Measurements from ENCODE around the gene SERGEF.

Gene SERGEF

GRCh38 chr11:17766073-17766359, 246.8 kb downstream of the SERGEF start:
- no peak for DNase-seq

GRCh38 chr11:17765356-17766072, 247.3 kb downstream of the SERGEF start:
- DNase-seq = no peak

GRCh38 chr11:17764446-17765218, 248.2 kb downstream of the SERGEF start:
- DNase-seq = peak; percentile 59

GRCh38 chr11:17763703-17764102, 249.1 kb downstream of the SERGEF start:
- no peak for DNase-seq

GRCh38 chr11:17763244-17763643, 249.6 kb downstream of the SERGEF start:
- DNase-seq = no peak

GRCh38 chr11:17762309-17762974, 250.4 kb downstream of the SERGEF start:
- no peak for DNase-seq

GRCh38 chr11:17760102-17761029, 252.5 kb downstream of the SERGEF start:
- peak; percentile 65 for DNase-seq

GRCh38 chr11:17755891-17756290, 257.0 kb downstream of the SERGEF start:
- DNase-seq = no peak

- no peak for DNase-seq
These were observed 259.2 kb downstream of the SERGEF start for GRCh38 chr11:17753641-17754040.

GRCh38 chr11:17753153-17753552, 259.7 kb downstream of the SERGEF start:
- DNase-seq = no peak

GRCh38 chr11:17752144-17752543, 260.7 kb downstream of the SERGEF start:
- DNase-seq = no peak

GRCh38 chr11:17751558-17751957, 261.3 kb downstream of the SERGEF start:
- DNase-seq = no peak

- no peak for DNase-seq
These were observed 262.1 kb downstream of the SERGEF start for GRCh38 chr11:17750801-17751165.

GRCh38 chr11:17750013-17750800, 262.6 kb downstream of the SERGEF start:
- DNase-seq = no peak

- peak; percentile 55 for DNase-seq
These were observed 263.8 kb downstream of the SERGEF start for GRCh38 chr11:17748761-17749721.

GRCh38 chr11:17748044-17748443, 264.8 kb downstream of the SERGEF start:
- DNase-seq = no peak

GRCh38 chr11:17747131-17747955, 265.5 kb downstream of the SERGEF start:
- no peak for DNase-seq

GRCh38 chr11:17746096-17746495, 266.8 kb downstream of the SERGEF start:
- no peak for DNase-seq

- no peak for DNase-seq
These were observed 267.6 kb downstream of the SERGEF start for GRCh38 chr11:17745023-17745772.
